ENCODE measurements around the gene RAB17. TPM values are rescaled to one million over a fixed set of nuclear protein-coding genes. Genes with fewer than 3 reads are reported as not detected.
A peak's percentile ranks its signal among the peaks of the same experiment; 100 is the strongest.

Gene RAB17
- total and polyA plus RNA-seq, 2 of the 8 experiments (the other 6 are each of a cell fraction or from before 2014, with no cell fraction given), result 42.6 to 83.4 TPM

GRCh38 chr2:237631801-237632585 lies 41.5 kb upstream of the RAB17 start:
- H4K5ac ChIP-seq (ENCODE audit: insufficient read length, low read depth, low read length), result no peak overlapping the region
- FAIRE-seq (no peak), DNase-seq (ENCODE audit: low read depth in 1 of 2, low spot score in 2 of 2) (no peak)
- ChIA-PET POLR2A (ENCODE audit: partially characterized antibody) (interaction anchor here (0.7 to 1.7 kb wide), 2 partner anchors 8 to 35 kb away, joined by 3 read pairs; no protein-coding TSS in a partner anchor), CTCF (ENCODE audit: partially characterized antibody) (interaction anchor here (0.7 to 1.2 kb wide), 3 partner anchors 18 to 48 kb away, joined by 3 read pairs; no protein-coding TSS in a partner anchor)
- WGBS, 2 experiments (ENCODE audit: extremely low coverage in 1 of 2, insufficient coverage in 1 of 2, insufficient read length in 1 of 2, insufficient replicate concordance in 2 of 2, low coverage in 1 of 2, low lambda C conversion rate in 2 of 2, missing lambda C conversion rate in 1 of 2), result 92% methylated on average over 19 of the region's 19 CpGs; no CpG with 5 or more reads in 1 of the 2 experiments
- H4K8ac ChIP-seq (ENCODE audit: extremely low read depth, insufficient read depth, low read length), result no peak overlapping the region
- no peak overlapping the region for H2BK15ac ChIP-seq (ENCODE audit: low read length)
- peaks cover 0 to 3% of the 10 kb centered on the region in 2 experiments; a peak in 1 of 4 replicates for H3K9me3 ChIP-seq (ENCODE audit: insufficient read depth in 2 of 2, low read depth in 1 of 2, low read length in 1 of 2)
- peaks cover 0 to 2% of the 10 kb centered on the region in 2 experiments for H4K20me1 ChIP-seq (replicated peaks in 1 of 2; ENCODE audit: control insufficient read depth in 1 of 2, insufficient read depth in 2 of 2, low read length in 2 of 2)
- H3K79me2 ChIP-seq (ENCODE audit: control insufficient read depth in 1 of 2, insufficient read depth in 2 of 2, low read length in 2 of 2), result peaks cover 0 to 12% of the 10 kb centered on the region in 2 experiments; a peak in 3 of 4 replicates
- no peak overlapping the region for H3K27ac ChIP-seq (ENCODE audit: low read depth, low read length)
- no peak overlapping the region for H3K4me3 ChIP-seq (ENCODE audit: extremely low read depth in 1 of 4, insufficient read depth in 2 of 4, low read depth in 3 of 4, low read length in 4 of 4)
- H4K91ac ChIP-seq (replicated peaks; ENCODE audit: insufficient read length, low read length), result no peak overlapping the region
- H3K56ac ChIP-seq (replicated peaks; ENCODE audit: insufficient read length, low read depth, low read length), result no peak overlapping the region
- H3K4me2 ChIP-seq (ENCODE audit: insufficient read depth in 1 of 2, low read depth in 2 of 2, low read length in 2 of 2), result no peak overlapping the region
- peaks cover 11% of the 10 kb centered on the region for H3K79me1 ChIP-seq (ENCODE audit: low read depth, low read length)
- H3K27me3 ChIP-seq (replicated peaks in 1 of 4; ENCODE audit: control insufficient read depth in 3 of 4, extremely low read depth in 1 of 4, insufficient read depth in 3 of 4, low read length in 3 of 4), result peaks cover 0 to 10% (median 7%) of the 10 kb centered on the region in 4 experiments; a peak in 6 of 7 replicates
- no peak overlapping the region for H2BK12ac ChIP-seq (ENCODE audit: low read depth, low read length)
- H3K9ac ChIP-seq (replicated peaks in 1 of 4; ENCODE audit: extremely low read depth in 1 of 4, low read depth in 3 of 4, low read length in 3 of 4), result no peak overlapping the region
- no peak overlapping the region for H3K14ac ChIP-seq (ENCODE audit: insufficient read length)
- 0 out of 2 replicates have a peak overlapping the region, but pooled peaks have one; percentile 12 for H2BK5ac ChIP-seq (ENCODE audit: low read depth, low read length)
- H3K23me2 ChIP-seq (ENCODE audit: low read depth, low read length), result peaks cover 3% of the 10 kb centered on the region
- H3K18ac ChIP-seq (ENCODE audit: extremely low read depth, low read length), result no peak overlapping the region
- no peak overlapping the region for H2AK5ac ChIP-seq (ENCODE audit: low read depth, low read length)
- H2BK20ac ChIP-seq (ENCODE audit: low read length), result no peak overlapping the region
- peaks cover 0 to 4% (median 0%) of the 10 kb centered on the region in 4 experiments; a peak in 2 of 8 replicates for H3K36me3 ChIP-seq (ENCODE audit: control insufficient read depth in 2 of 4, insufficient read depth in 4 of 4, low read length in 3 of 4)
- peaks cover 3 to 8% (median 6%) of the 10 kb centered on the region in 4 experiments; a peak in 5 of 7 replicates for H3K4me1 ChIP-seq (replicated peaks in 1 of 4; ENCODE audit: control insufficient read depth in 3 of 4, insufficient read depth in 4 of 4, low read length in 3 of 4)
- H2BK120ac ChIP-seq (replicated peaks; ENCODE audit: low read depth, low read length), result no peak overlapping the region
- TF ChIP-seq SP4 (IDR thresholded peaks at IDR 0.05; ENCODE audit: low read length) (no peak), POU5F1 (IDR thresholded peaks at IDR 0.05; ENCODE audit: low read depth, low read length) (no peak), CBX5 (IDR thresholded peaks at IDR 0.05; ENCODE audit: low read depth, low read length) (no peak), TBP (IDR thresholded peaks at IDR 0.05; ENCODE audit: low read depth, low read length) (no peak), CREB1 (IDR thresholded peaks at IDR 0.05) (no peak), YY1 (IDR thresholded peaks at IDR 0.05; ENCODE audit: low read depth, low read length) (no peak), SP1 (IDR thresholded peaks at IDR 0.05; ENCODE audit: low read depth, low read length) (no peak), CEBPB (IDR thresholded peaks at IDR 0.05; ENCODE audit: low read depth, low read length) (no peak), SIRT6 (IDR thresholded peaks at IDR 0.05; ENCODE audit: low read length) (no peak), POLR2A (IDR thresholded peaks at IDR 0.05; ENCODE audit: control extremely low read depth in 1 of 2, low read depth in 2 of 2, low read length in 2 of 2) (no peak), SP2 (IDR thresholded peaks at IDR 0.05; ENCODE audit: low read length) (no peak), PHF8 (conservative IDR thresholded peaks at IDR 0.05; ENCODE audit: low read depth, low read length) (no peak), TCF12 (IDR thresholded peaks at IDR 0.05; ENCODE audit: low read depth, low read length) (no peak), KDM1A (IDR thresholded peaks at IDR 0.05; ENCODE audit: borderline replicate concordance, low read length) (no peak)
- no peak overlapping the region for H3K23ac ChIP-seq (ENCODE audit: insufficient read length)
- H2AFZ ChIP-seq (ENCODE audit: low read length), result no peak overlapping the region
- no peak overlapping the region for H3K4ac ChIP-seq (replicated peaks; ENCODE audit: insufficient read length, low read depth, low read length)

All from H1 (cell line).